HL-60 (cell line): ENCODE data around the gene EDIL3.

ENCODE experiments used
- DNase-seq, 2 experiments: peaks; one replicate each; pipeline ENCODE4 v3.0.0-alpha.2; 2010 to 2020; ENCODE audit warnings: low read depth in 1 of 2, low spot score in 1 of 2
- H3K27ac ChIP-seq: fragments of 250-450 bp; sonication (Bioruptor Pico); replicated peaks from 2 replicates; pipeline ENCODE4 v1.5.1; 2020; ENCODE audit warnings: mild to moderate bottlenecking, moderate library complexity
- H3K27me3 ChIP-seq: fragments of 250-450 bp; sonication (Bioruptor Pico); 2 replicates; pipeline ENCODE4 v1.5.1; 2021; ENCODE audit warnings: mild to moderate bottlenecking, moderate library complexity; ENCODE audit not compliant: insufficient read depth, poor library complexity, severe bottlenecking
- H3K4me3 ChIP-seq: replicated peaks from 2 replicates; pipeline ENCODE4 v1.5.1; 2011; ENCODE audit warnings: mild to moderate bottlenecking, control low read depth, low read length; ENCODE audit not compliant: insufficient read depth
- CTCF ChIP-seq: IDR thresholded peaks from one replicate; pipeline ENCODE4 v1.5.1; 2011; ENCODE audit warnings: low read length, control low read depth, inconsistent platforms; ENCODE audit not compliant: insufficient read depth
- GABPA ChIP-seq: IDR thresholded peaks from 2 replicates; pipeline ENCODE4 v1.6.1; 2012; ENCODE audit warnings: low read depth
- POLR2AphosphoS5 ChIP-seq: IDR thresholded peaks from 2 replicates; pipeline ENCODE4 v1.6.1; 2012; ENCODE audit warnings: low read depth
- SPI1 ChIP-seq: IDR thresholded peaks from 2 replicates; pipeline ENCODE4 v1.6.1; 2012; ENCODE audit warnings: low read depth, mild to moderate bottlenecking, borderline replicate concordance
- TF ChIP-seq, protein P1 (sequence below): IDR thresholded peaks from 2 replicates; pipeline ENCODE4 v1.6.1; 2012; ENCODE audit warnings: low read depth; ENCODE audit not compliant: insufficient replicate concordance

EDIL3 gene

GRCh38 chr5:84381502-84382362 lies 2.9 kb downstream of the EDIL3 start:
- no peaks in the 10 kb centered on the region for H3K27me3 ChIP-seq
- TF ChIP-seq, protein P1, sequence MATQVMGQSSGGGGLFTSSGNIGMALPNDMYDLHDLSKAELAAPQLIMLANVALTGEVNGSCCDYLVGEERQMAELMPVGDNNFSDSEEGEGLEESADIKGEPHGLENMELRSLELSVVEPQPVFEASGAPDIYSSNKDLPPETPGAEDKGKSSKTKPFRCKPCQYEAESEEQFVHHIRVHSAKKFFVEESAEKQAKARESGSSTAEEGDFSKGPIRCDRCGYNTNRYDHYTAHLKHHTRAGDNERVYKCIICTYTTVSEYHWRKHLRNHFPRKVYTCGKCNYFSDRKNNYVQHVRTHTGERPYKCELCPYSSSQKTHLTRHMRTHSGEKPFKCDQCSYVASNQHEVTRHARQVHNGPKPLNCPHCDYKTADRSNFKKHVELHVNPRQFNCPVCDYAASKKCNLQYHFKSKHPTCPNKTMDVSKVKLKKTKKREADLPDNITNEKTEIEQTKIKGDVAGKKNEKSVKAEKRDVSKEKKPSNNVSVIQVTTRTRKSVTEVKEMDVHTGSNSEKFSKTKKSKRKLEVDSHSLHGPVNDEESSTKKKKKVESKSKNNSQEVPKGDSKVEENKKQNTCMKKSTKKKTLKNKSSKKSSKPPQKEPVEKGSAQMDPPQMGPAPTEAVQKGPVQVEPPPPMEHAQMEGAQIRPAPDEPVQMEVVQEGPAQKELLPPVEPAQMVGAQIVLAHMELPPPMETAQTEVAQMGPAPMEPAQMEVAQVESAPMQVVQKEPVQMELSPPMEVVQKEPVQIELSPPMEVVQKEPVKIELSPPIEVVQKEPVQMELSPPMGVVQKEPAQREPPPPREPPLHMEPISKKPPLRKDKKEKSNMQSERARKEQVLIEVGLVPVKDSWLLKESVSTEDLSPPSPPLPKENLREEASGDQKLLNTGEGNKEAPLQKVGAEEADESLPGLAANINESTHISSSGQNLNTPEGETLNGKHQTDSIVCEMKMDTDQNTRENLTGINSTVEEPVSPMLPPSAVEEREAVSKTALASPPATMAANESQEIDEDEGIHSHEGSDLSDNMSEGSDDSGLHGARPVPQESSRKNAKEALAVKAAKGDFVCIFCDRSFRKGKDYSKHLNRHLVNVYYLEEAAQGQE: no peak
- no peak for TF ChIP-seq SPI1
- TF ChIP-seq GABPA: no peak
- TF ChIP-seq CTCF: no peak
- TF ChIP-seq POLR2AphosphoS5: no peak
- H3K4me3 ChIP-seq: peak overlapping the region; percentile 64
- no peak overlapping the region for H3K27ac ChIP-seq
- peak; percentile 13 to 34 for DNase-seq

- Histone ChIP-seq H3K27me3 (no peaks in the 10 kb centered on the region), H3K27ac (no peak overlapping the region), H3K4me3 (no peak overlapping the region)
- no peak for DNase-seq
- TF ChIP-seq CTCF (no peak), SPI1 (no peak), POLR2AphosphoS5 (no peak), GABPA (no peak)
- TF ChIP-seq, protein P1: no peak
Measured at GRCh38 chr5:84379749-84380148, 4.9 kb downstream of the EDIL3 start.

DNA sequence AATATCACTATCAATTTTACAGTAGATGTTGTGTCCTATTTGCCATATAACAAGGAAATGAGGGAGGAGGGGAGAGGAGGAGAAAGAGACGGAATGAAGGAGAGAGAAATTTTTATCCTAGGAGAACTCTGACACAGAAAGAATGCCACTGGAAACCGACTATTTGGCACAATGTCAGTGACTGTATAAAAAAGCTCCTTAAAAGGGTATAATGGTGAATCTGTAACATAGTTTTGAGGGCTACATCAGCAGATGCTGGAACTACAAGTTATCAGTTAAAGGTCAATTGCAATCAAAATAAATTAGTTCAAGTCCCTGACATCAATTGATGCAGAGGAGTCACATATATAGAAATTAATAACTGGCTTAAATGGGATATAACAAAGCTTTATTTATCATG lies 5.7 kb downstream of the EDIL3 start:
- H3K27me3 ChIP-seq: no peaks in the 10 kb centered on the region
- TF ChIP-seq CTCF (no peak), GABPA (no peak), POLR2AphosphoS5 (no peak), SPI1 (no peak)
- TF ChIP-seq, protein P1: no peak
- DNase-seq: no peak
- no peak overlapping the region for H3K27ac ChIP-seq
- H3K4me3 ChIP-seq: no peak overlapping the region
